Astrocyte of the spinal cord (primary cell): ENCODE data around the gene SNAP23.
A peak's percentile ranks its signal among the peaks of the same experiment; 100 is the strongest.

ENCODE experiments used
- DNase-seq: peaks from one replicate; pipeline ENCODE4 v3.0.0; 2011; ENCODE audit warnings: low read depth, low spot score
- H3K4me3 ChIP-seq: 2 replicates; pipeline ENCODE4 v1.5.1; 2011; ENCODE audit warnings: low read depth, mild to moderate bottlenecking, low read length, moderate library complexity
- CTCF ChIP-seq: IDR thresholded peaks from 2 replicates; pipeline ENCODE4 v1.5.1; 2012; ENCODE audit warnings: low read depth, mild to moderate bottlenecking, low read length, inconsistent platforms
- in situ Hi-C: cut with HindIII; loops from 2 replicates; pipeline ENCODE4 v1.10.0; 2017; ENCODE audit warnings: low sequenced_read_pairs

The SNAP23 gene

GRCh38 chr15:42504631-42505030 lies 9.2 kb downstream of the SNAP23 start:
- in situ Hi-C loops, result no loop called here
- TF ChIP-seq CTCF, result no peak
- H3K4me3 ChIP-seq, result no peak overlapping the region
- no peak for DNase-seq

- in situ Hi-C loops, result no loop called here
These were observed 12.1 kb downstream of the SNAP23 start for GRCh38 chr15:42507514-42507913.

GRCh38 chr15:42508263-42508690 lies 12.8 kb downstream of the SNAP23 start:
- no peak for TF ChIP-seq CTCF
- in situ Hi-C loops, result no loop called here
- DNase-seq, result no peak
- H3K4me3 ChIP-seq, result no peak overlapping the region

More at GRCh38 chr15:42507514-42507913, 12.1 kb downstream of the SNAP23 start:
- no peak for DNase-seq
- H3K4me3 ChIP-seq, result no peak overlapping the region
- TF ChIP-seq CTCF, result no peak

GRCh38 chr15:42510258-42511006 lies 15.0 kb downstream of the SNAP23 start:
- in situ Hi-C loops, result no loop called here
- no peak for DNase-seq
- TF ChIP-seq CTCF, result no peak
- no peak overlapping the region for H3K4me3 ChIP-seq

GRCh38 chr15:42511007-42511391 lies 15.6 kb downstream of the SNAP23 start:
- TF ChIP-seq CTCF, result no peak
- no peak overlapping the region for H3K4me3 ChIP-seq
- DNase-seq, result peak; percentile 50
- in situ Hi-C loops, result no loop called here

GRCh38 chr15:42523331-42523730 lies 27.9 kb downstream of the SNAP23 start:
- in situ Hi-C loops, result no loop called here
- no peak for TF ChIP-seq CTCF
- no peak overlapping the region for H3K4me3 ChIP-seq
- DNase-seq, result no peak
